NCI-H187 treated with DMSO at 0.1 percent for 48 hours (cell line): Measurements from ENCODE around the gene ZNF674.

Experiments
- DNase-seq: peaks from one replicate; lab custom pipeline; 2025; lab: John Stamatoyannopoulos, UW

ZNF674 gene

DNA sequence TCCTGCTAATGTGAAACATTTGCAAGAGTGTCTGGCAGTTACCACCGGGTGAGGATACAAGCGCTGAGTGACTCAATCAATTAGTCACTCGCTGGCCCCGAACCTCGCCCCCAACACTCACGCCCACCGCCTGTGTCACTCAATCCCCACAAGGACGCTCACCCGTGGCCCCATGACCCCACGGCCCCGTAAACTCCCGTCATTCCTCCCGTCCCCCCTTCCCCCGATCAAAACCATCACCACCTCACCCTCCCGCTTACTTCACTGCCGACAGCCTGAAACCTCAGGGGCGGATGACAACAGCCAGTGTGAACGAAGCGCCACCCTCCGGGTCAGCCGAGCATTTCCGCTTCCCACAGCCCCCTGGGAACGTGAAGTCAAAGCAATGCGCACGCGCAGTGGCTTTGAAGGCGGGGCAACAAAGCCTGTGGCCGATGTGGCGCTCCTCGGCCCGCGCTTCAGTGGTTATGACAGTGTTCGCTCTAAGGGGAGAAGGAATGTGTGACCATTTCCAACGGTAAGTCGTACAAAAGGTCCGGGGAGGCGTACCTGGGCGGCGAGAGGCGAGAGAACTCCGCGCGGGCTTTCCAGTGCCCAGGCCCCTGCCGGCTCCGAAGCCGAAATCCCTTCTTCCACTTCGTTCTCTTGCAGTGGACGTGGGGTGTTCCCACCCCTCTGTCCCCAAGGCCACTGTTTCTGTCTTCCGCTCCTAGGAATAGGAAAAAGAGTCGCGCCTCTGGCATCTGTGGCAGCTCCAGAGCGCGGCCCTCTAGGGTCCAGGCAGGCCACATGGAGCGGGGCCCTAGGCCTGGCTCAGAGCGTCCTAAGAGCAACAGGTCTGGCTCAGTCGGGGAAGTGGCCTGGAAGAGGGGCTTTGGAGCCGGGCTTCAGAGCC lies at the start of gene ZNF674:
TSS of gene ZNF674 (minus strand) at position 311 of the 895 bp plus-strand sequence. CDS start 3,334 bp downstream, outside the sequence.
- DNase-seq: no peak

DNA sequence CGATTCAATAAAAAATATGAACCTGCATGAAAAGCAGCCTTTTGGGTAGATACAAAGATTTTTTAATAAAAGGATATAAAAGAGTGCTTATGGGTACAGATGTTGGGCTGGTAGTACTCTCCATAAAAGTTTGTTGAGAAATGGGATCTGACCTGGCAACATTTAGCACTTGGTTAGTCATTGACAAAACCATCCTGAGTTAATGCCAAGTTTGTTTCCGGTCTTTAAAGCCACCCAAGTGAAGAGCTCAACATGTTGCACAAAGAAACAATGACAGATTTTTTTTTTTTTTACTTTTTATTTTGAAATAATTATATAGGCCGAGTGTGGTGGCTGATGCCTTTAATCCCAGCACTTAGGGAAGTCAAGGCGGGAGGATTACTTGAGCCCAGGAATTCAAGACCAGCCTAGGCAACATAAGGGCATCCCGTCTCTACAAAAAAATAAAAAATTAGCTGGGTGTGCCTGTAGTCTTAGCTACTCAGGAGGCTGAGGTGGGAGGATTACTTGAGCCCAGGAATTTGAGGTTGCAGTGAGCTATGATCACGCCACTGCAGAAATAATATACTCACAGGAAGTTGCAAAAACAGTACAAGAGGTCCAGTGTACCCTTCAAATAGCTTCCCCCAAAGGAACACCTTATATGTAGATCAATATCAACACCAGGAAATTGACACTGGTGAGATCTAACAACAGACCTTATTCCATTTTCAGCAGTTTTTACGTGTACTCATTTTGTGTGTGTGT lies 44.9 kb upstream of the ZNF674 start:
- DNase-seq: no peak

DNA sequence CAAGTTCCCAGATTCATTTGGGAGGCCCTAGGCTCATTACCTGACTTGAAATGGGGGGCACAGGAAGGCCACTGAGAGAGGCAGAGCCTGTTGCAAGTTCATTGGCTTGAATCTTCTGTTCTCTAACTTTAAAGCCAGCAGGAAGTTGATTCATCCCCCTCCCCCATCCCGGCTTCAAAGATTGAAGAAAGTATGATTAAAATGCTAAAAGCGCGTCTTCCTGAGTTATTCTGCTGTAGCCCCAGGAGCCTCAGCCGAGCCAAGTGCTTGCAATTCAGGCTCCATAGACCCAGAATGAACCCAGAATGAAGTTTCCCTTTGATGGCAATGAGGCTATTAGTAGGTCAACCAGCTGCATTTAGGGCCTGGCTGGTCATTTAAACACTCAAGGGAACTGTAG lies 43.0 kb upstream of the ZNF674 start:
- DNase-seq: no peak

DNA sequence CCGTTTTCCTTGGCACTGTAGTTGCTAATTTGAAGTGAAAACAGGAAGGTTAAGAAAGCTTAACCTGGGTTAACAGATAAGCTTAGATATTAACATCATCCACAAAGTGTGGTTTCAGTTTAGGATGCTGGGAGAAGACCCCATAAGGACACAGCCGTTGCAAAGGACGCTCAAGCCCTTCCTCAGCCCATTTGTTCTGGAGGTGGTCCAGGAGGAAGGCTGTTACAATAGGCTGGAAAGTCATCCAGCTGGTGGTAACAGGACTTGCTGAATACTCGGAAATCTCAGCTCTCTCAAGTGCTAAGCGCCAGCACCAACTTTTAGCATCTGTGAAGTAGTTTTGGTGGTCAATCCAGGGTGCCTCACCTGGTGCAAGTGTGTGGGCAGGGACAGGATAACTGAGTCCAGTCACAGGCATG lies 42.5 kb upstream of the ZNF674 start:
- no peak for DNase-seq

- DNase-seq: no peak
Observed at GRCh38 chrX:46587158-46587557, 41.9 kb upstream of the ZNF674 start.

DNA sequence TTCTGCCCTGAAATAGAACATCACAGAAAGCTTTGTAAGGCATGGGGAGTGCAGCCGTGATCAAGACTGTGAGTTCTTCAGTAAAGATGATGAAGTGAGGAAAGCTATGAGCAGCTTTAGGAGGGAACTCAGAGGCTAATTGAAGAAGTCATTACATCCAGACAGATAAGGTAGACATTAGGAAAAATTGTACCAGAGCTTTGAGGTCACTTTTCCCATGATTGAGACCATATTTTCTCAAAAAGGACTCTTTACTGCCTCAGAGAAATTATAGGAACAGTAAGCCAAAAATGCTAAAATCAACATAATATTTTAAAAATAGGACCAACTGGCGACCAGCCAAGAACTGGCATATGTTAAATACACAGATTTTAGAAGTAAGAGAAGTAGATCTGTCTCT lies 39.5 kb upstream of the ZNF674 start:
- DNase-seq: no peak

DNA sequence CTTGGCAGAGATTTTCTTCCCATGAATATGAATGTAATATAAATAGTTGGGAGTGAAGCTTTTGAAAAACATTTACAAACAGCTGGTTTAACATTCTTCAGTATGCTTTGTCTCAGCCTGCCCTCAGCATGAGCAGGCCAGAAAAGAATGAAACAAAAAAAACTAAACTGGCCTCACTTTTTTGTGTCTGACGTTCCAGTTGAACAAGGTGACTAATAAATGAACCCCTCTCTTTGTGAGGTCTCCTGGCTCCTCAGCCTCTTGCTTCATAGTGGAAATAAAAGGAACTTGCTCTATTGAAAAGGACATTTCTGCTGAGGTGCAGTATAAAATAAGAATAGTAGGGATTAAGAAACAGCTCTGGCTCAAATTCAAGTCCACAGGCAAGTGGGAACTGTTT lies 37.7 kb upstream of the ZNF674 start:
- DNase-seq: no peak

DNA sequence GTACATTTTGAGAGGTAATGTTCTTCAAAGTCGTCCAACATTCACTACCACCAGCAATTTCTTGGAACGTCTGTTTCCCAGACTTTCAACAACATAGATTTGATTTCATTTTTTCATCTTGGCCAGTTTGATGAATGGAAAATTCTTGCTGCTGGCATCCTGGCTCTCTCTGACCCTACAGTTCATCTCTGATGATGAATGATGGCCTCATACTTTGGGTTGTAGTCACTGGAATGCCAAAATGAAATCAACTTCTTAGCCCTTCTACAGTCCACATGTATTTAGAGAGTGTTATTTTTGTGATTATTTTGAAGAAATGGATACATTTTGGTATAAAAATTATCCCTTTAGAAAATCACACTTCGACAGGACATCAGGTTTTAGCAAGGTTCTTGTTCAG lies 37.1 kb upstream of the ZNF674 start:
- DNase-seq: no peak

DNA sequence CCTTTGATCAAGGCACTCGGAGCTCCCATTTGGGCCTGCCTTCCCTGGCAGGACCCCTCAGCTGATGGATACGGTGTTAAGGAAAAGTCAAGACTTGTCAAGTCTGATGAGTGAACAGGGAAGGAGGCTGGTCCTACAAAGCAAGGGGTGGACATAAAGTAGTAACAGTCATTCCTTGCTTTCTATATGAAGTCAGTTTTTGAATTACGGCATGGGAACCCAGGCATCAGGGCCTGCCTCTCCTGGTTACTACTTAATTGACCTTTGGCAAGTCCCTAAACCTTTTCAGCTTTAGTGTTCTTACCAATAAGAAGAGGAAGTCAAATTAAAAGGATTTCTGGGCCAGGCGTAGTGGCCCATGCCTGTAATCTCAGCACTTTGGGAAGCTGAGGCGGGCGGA lies 35.4 kb upstream of the ZNF674 start:
- no peak for DNase-seq

DNA sequence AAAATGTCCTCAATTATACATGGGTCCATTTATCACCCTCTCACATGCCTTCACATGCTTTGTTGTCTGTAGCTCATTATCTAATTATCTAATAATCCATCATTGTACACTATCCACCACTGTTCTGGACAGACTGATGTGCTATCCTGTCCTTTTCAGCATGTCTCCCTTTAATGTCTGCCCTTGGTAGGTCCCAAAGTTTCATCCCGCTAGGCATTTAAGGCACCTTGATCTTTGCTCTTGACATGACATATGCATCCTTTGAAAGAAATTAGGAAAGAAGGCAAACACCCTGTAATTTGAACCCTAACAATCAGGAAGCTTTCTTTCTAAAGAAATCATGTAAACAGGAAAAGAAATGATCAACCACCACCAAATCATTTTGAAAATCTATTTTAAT lies 34.0 kb upstream of the ZNF674 start:
- DNase-seq: no peak

GRCh38 chrX:46577221-46578005 lies 32.2 kb upstream of the ZNF674 start:
- DNase-seq: no peak

DNA sequence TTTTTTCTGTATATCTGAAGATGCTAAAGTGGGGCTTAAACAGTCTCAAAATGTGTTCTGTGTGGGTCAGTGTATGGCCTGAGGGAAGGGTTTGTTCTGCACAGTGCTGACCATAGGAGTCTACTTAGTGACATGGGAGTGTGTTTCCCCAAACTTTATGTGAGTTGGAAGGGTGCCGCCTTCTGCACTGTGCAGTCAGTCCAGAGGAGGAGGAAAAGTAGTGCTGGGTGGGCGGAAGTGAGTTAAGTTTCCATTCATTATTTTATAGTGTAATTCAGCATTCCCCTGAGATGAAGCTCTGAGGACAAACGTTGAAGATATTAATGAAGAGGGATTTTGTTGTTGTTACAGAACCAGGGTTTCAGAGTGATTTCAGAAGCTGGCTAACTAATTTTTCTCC lies 31.2 kb upstream of the ZNF674 start:
- DNase-seq: no peak

GRCh38 chrX:46575991-46576392 lies 30.8 kb upstream of the ZNF674 start:
- no peak for DNase-seq

- DNase-seq: no peak
Observed at GRCh38 chrX:46575586-46575985, 30.4 kb upstream of the ZNF674 start.

DNA sequence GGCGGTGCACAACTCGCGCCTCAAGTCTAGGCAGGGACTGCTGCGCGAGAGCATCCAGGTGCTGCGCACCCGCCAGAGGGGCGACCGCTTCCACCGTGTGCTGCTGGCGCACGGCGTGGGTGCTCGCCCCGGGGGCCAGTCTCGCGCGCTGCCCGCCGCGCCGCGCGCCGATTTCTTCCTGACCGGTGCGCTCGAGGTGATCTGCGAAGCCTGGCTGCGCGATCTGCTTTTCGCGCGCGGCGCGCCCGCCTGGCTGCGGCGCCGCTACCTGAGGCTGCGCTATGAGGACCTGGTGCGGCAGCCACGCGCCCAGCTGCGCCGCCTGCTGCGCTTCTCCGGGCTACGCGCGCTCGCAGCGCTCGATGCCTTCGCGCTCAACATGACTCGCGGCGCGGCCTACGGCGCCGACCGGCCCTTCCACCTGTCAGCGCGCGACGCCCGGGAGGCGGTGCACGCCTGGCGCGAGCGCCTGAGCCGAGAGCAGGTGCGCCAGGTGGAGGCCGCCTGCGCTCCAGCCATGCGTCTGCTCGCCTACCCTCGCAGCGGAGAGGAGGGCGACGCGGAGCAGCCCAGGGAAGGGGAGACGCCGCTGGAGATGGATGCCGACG lies 29.7 kb upstream of the ZNF674 start:
- no peak for DNase-seq

- DNase-seq: no peak
Observed at GRCh38 chrX:46573892-46574773, 28.9 kb upstream of the ZNF674 start.

- DNase-seq: no peak
Observed at GRCh38 chrX:46573331-46573891, 28.2 kb upstream of the ZNF674 start, which contains the start of gene CHST7. CHST7 (plus strand) TSS chrX:46573765; CDS start chrX:46573932, 167 bp downstream.

GRCh38 chrX:46572340-46572936 lies 27.2 kb upstream of the ZNF674 start:
- DNase-seq: no peak

- DNase-seq: no peak
Observed at GRCh38 chrX:46571423-46572339, 26.5 kb upstream of the ZNF674 start.
